GM21825 (cell line): Measurements from ENCODE around the gene ST8SIA5.

Source experiments
- ATAC-seq: cut with Tn5 transposase; IDR thresholded peaks from one replicate; pipeline ENCODE4 v1.9.1; 2021; ENCODE audit warnings: mild to moderate bottlenecking, moderate library complexity; ENCODE audit not compliant: unreplicated experiment

Gene ST8SIA5

DNA sequence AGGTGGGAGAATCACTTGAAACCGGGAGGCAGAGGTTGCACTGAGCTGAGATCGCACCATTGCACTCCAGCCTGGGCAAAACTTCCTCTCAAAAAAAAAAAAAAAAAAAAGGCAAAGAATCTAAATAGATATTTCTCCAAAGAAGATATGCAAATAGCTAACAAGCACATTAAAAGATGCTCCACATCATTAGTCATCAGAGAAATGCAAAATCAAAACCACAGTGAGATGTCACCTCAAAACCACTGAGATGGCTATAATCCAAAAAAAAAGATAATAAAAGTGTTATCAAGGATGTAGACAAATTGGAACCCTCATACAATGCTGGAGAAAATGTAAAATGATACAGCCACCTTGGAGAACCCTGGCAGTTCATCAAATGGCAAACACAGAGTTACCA is 8.4 kb downstream of the ST8SIA5 start:
- ATAC-seq: no peak

DNA sequence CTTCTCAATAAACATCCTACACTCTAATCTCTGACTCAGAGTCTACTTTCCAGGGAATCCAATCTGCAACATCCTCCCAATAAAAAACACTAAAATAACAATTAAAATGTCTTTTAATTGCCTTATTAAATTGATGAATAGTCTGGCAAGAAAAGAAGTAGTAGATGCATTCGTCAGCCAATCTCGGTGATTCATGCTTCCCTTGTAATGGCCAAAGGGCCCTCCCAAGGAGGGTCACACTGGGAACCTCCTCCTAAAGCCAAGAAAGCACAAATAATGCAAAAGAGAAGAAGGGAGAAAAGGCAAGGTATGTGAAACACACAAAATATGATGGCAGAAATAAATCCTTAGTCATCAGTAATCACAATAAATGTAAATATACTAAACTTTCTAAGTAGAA is 16.8 kb downstream of the ST8SIA5 start:
- no peak for ATAC-seq

DNA sequence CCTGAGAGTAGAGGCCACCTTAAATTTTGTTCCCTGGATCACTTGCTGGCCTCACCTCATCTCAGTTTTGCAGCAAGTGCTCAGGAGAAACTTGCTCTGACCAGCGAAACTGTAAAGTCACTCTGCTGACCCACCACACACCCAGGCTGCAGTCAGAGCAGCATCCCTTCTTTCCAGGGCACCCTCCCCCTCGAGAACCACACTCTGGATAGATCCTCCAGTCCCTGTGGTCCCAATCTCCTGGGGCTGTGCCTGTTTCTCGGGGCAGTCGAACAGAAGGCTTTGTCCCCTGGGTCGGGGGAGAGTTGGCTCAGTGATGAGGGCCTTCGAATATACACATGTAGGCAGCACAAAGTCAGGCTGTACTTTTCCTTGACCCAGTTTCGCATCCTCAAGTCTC is 18.4 kb downstream of the ST8SIA5 start:
- no peak for ATAC-seq

DNA sequence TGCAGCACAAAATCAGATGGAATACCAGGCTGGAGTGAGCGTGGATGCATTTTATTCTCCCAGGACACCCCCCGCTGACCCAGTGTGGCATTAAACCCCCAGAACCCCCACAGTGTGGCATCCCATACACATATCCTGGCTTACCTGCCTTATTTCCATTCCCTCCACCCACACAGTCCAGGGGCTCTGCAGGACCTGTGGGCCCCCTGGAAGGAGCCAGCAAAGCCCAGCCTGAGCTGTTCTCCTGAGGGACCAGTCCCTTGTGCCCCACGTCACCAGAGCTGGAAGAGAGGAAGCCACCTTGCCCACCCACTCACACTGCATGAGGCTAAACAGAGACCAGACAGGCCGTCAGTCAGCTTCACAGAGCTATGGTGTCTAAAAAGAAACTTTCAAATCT is 20.1 kb downstream of the ST8SIA5 start:
- no peak for ATAC-seq

DNA sequence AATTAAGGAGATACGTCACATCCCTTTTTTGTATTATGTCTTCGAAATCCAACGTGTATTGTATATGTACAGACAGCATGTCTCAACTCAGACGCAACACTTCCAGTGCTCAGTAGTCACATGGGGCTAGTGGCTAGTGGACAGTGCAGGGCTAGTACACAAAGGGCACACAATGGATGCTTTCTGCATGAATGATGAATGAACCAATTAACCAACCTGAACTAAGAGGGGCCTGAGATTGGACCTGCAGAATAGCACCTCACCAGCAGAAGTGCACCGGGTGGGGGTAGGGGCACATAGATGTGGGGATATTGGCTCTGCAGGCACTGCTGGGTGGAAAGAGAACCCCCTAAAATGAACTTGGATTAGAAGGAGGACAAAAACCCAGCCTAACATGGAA is 20.7 kb downstream of the ST8SIA5 start:
- no peak for ATAC-seq

DNA sequence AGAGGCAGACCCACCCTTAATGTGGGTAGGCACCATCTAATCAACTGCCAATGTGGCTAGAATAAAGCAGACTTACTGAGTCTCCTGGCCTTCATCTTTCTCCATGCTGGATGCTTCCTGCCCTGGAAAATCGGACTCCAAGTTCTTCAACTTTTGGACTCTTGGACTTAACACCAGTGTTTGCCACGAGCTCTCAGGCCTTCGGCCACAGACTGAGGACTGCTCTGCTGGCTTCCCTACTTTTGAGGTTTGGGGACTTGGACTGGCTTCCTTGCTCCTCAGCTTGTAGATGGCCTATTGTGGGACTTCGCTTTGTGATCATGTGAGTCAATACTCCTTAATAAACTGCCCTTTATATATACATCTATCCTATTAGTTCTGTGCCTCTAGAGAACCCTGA is 21.9 kb downstream of the ST8SIA5 start:
- ATAC-seq: no peak

DNA sequence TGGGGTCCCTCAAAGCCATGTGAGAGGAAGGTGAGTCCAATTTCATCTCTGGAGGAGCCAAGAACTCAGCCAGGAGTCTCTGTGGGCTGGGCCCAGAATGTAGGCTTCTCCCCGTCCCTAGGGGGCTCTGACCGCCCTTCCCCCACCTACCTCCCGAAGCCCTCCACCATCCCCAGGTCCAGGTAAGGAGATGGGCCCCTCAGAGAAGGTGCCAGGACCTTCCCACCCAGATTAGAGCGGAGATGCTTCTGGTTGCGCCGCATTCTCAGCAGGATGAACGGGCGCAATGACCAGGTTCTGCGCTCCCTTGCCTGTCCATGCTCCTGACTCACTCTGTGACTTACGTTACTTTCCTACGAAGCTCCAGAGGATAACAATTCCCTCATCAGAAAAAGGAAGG is 23.0 kb downstream of the ST8SIA5 start:
- ATAC-seq: no peak

DNA sequence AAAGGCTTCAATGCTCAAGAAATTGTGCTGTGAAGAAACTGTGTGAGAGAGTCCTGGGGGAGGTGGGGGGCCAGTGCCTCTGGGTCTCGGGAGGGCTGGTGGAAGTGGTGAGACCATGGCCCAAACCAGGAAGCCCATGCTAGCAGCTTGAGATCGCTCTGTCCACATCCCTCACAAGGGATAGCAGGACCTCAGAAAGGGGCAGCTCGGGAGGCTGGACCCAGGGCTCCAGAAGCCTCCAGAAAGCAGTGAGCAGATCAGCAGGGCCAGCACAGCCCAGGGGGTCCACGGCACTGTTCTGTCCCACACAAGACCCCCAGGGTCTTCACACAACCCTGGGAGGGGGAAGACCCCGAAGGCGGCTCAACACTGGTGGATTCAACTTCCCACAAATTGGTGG is 24.1 kb downstream of the ST8SIA5 start:
- no peak for ATAC-seq

DNA sequence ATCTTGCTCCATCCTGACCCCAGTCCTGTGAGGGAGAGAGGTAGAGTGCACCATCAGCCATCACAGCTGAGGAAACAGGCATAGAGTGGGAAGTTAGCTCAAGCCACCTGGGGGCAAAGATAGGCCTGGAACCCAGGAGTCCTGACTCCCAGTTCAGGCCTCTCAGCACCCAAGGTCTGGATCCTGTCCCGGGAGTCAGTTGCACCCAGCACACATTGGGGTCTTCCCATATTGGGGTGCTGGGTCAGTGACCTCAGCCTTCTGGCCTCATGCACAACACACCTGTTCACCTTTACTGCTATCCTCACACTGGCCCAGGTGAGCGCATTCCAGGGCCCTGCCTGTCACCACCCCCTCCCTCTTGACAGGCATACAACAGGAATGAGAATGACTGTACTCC is 24.7 kb downstream of the ST8SIA5 start:
- ATAC-seq: no peak

DNA sequence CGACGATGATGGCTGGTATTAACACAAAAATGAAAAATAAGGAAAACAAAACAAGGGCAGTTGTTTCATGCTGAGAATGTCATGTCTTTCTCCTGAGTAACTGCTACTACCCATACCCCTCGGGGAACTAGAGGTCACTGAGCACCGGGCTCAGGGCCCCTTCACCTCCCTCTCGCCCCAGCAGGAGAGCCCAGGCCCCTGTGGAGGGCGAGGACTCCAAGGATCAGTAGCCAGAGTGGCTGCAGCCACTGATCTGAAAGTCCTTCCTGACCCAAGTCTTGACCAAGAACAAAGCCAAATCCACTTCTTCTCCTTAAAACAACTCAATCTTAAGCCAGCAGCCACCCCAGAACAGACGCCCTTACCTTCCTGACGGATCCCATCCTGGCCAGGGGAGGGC is 25.5 kb downstream of the ST8SIA5 start:
- ATAC-seq: no peak

DNA sequence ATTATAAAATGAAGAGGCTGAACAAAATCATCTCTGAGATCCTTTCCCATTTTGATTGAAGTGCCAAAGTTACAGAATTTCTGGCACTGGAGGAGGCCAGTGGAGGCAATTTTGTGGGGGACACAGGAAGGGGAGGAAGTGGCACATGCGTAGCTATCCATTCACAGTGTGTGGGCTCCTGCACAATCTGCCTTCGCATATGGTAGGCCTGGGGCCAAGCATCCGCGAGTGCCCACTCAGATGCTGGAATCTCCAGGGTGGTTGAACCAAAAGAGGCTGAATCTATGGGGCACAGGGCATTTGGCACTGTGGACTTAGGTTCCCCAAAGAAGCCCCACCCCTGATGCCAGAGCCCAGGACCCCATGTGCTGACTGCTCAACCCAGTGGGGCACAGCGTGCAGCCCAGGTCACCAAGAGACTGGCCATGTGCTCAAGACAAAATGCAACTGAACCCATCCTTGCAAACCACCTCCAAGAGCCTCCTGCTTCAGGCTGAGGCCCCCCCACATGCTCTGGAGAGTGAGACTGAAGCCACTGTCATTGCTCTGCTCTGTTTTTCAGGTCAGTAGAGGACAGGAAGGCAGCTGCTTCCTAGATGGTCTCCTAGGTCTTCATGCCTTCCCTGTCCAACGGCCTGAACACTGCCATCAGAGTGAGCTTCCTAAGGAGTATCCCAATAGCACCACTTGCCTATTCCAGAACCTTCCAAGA is 28.5 kb downstream of the ST8SIA5 start:
- ATAC-seq: no peak

DNA sequence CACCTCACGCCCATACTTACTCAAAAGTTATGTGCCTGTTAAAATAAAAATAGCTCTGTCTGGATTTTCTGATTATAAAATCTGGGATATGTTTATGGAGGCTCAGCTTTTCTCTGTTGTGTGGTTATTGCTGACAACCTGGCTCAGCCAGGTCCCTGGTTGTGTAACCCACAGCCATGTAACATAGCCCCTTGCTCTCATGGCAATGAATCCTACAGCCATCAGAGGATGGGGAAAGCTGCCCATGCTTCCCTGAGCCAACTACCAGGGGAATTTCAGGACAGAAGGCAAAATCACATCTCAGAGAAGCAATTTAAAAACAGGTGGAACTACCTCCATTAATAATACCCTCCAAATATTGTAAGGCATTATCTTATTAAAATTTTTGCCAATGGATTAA is 29.7 kb downstream of the ST8SIA5 start:
- no peak for ATAC-seq

DNA sequence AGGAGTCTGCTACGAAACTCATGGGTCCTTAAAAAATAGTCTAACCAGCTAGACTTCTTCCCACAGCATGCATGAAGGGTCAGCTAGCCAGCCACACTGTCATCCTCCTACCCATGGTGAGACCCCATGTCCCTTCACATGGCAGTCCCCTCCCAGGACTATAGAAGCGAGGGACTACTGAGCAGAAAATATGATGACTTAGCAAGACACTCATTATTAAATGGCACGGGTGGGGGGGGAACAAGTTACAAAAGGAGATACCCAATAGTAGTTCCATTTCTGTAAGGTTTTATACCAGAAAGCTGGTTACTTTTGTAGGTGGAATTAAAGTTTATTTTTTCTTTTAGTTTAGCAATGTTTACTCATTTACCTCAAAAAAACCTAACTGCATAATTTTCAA is 31.5 kb downstream of the ST8SIA5 start:
- no peak for ATAC-seq

DNA sequence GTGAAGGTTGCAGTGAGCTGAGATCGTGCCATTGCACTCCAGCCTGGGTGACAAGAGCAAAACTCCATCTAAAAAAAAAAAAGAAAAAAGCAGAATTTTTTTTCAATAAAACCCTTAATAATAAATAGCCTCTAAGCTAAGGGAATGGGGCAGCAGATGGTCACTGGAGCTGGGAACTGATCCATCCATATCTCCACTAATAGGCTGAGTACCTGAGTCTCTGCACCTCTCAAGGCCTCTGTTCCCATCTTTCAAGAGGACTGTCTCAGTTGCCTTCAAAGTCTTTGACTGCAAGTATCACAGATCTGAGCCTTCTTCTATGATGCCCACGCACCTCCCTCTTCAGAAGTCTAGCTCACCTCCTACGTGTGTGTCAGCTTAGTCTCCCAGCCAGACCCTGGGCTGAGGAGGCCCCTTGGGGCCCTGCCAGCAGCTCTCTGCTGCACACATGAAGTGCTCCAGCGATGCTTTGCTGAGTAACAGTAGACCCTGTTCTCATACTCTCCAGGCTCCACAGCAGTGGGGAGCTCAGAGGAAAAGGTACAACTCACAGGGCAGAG is 32.9 kb downstream of the ST8SIA5 start:
- ATAC-seq: no peak

DNA sequence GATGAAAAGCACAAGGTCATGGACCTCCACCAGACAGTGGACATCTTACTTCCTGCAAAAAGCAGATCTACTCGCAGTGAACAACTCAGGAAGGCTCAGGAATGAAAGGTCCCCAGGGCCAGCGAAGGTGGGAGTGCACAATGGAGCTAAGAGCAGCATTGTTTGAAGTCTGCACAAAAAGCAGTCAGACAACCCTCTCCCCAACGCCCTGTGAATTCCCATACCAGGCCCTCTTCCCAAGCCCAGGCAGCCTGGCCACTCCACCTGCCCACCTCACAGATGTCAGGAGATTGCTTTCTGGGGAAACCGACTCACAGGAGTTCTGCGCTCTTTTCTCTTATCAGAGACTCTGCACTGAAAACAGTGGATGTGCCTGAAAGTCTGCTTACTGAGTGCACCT is 34.8 kb downstream of the ST8SIA5 start:
- no peak for ATAC-seq

DNA sequence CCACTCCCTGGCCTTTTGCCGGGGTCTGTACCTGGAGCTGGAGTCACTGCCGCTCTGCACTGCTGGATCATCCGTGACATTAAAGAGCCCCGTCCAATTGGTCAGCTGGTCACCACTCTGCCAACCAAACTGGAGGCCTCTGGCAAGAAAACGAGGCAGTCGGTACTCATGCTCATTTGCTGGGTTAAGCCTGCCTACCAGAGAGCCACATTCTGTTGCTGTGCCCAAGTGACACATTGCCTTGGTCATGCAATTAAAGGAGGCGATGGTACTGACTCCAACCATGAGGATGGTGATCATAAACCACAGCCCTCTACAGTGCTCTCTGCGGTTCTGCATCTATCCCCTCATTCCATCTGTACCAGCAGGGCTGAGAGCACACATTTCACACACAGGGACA is 35.5 kb downstream of the ST8SIA5 start:
- ATAC-seq: no peak

DNA sequence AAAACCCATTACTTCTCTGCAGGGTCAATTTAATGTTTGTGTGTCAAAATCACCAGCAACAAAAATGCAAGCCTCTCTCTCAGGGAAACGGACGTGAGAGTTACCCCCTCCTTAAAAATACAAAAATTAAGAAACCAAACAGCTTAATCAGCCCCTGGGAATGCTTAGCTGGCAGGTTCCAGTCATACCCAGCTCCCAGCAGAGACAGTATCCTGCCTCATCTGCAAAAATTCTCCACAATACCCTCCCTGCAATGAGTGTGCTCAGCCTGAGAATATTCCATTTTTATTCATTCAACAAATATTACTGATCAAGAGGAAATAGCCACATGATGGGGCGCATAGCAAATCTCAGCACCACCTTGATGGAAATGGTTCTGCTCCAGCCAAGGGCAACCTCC is 36.3 kb downstream of the ST8SIA5 start:
- no peak for ATAC-seq

DNA sequence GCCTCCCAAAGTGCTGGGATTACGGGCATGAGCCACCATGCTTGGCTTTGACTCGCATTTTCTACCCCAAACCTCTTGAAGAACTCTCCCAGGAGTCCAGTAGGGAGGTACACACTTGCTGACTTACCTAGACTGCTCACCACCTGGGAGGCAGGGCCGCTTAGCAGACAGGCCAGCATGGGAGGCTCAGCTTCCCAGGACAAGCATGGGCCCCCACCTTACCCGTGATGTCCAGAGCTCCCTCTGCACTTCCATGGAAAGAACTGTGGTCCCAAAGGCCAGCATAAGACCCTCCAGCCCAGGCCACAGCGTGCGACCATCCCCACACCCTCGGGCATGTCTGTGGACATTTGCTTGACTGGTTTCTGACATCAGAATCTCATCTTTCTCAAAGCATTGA is 36.8 kb downstream of the ST8SIA5 start:
- ATAC-seq: no peak

DNA sequence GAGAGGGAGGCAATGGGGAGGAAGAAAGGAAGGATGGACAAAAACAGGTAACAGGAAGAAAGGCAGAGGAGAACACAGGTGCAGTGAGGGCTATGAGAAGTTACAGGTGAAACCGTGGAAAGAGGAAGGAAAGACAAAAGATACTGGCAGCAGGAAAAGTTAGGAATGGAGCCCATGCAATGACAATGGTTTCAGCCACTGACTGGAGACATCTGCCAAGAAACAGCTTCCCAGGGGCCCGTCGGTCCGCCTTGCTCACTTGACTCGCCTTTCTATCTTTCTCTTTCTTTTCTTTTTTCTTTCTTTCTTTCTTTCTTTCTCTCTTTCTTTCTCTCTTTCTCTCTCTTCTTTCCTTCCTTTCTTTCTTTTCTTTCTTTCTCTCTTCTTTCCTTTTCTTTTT is 37.5 kb downstream of the ST8SIA5 start:
- ATAC-seq: no peak

DNA sequence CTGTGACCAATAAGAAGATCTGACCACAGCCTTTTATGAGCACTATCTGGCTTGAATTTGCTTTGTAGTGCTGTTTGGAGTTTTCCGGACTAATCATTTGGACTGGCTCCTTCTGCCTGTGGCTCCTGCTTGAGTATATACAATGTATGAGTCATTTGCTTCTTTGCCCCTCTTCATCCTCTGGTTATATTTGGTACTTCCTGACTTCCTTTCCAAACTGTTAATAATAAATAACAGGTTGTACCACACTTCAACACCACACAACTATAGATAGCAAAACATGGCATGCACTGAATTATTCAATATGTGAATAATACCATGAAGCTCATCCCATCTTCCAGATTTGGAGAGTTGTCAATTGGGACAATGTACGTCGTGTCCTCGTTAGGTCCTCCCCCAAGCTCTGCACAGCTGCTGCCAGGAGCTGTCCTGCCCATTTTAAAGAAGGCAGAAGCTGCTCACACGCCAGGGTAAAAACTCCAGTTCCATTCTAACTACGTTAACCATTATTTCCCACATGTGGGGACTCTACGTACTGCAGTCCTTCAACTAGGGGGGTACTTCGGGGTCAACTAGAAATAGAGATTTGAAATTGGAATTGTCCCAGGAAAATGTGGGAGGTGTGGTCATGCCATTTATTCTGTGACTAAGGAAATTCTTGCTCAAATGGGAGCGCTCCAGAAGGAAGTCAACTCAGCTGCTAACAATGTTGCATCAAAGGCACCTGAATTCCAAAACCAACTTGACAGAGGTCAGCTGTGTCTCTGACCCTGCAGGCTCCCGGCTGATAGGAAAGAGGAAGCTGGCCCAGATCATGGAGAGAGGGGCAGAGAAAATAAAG is 38.1 kb downstream of the ST8SIA5 start:
- ATAC-seq: no peak

DNA sequence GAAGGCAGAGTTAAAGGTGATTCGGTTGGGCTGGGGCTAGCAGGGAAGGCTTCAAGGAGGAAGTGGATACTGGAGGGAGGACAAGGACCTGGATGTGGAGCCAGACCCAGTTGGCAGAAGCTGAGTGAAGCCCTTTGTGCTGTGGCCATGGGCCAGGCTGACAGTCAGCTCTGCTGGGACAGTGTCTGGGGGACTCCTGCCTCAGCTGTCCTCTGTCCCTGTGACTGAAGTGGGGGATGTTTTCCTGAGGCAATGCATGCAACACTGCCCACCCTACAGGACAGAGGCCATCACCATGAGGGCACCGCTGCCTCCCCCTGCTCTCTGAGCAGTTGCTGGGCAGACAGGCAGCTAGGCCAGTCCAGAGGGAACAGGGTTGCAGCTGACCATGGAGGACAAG is 40.0 kb downstream of the ST8SIA5 start:
- no peak for ATAC-seq

DNA sequence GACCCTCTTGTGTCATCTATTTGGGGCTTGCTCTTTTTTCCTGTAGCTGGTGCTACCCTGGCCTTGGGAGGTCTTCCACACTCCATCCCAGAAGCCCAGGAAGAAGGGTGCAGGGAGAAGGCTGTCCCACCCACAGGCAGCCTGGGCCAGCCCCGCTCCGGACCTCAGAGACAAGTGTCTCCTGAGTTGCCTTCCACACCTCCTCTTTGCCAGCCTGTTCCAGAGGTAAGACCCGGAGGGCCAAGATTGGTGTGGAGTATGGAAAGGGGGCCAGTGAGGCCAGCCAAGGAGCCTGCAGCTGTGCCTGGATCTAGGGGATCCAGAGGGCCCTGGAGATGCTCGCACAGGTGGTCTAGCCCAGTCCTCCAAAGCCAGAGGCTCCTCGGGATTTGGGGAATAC is 40.5 kb downstream of the ST8SIA5 start:
- ATAC-seq: no peak
